ENCODE results near the gene MCM8. TPM values are rescaled to one million over a fixed set of nuclear protein-coding genes. Genes with fewer than 3 reads are reported as not detected.

MCM8 gene
- polyA plus RNA-seq, 1 donor (not counting 4 experiments of a cell fraction or from before 2014, with no cell fraction given): 7.0 TPM

DNA sequence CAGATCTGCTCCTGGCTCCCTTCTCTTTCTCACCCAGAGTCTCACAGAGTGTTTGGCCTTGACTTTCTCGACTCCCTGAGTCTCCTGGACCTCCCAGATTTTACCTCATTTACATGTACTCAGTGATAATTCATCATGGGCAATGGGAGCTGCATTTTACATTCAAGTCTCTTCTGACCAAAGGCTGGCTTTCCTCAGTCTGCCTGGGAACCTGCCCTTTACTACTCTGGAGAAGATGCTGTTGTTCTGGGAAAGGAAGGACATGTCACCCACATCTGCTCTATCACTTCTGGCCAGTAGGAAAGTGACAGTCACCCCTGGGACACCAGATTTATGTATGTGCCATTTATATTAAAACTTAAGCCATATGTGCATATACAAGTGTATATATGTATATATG is 96.0 kb downstream of the MCM8 start:
- no peak for FAIRE-seq
- no peaks in the 10 kb centered on the region for H3K4me1 ChIP-seq (ENCODE audit: control insufficient read depth, extremely low read depth, insufficient read depth, low read length)
- no peaks in the 10 kb centered on the region for H3K9me1 ChIP-seq (ENCODE audit: control insufficient read depth, extremely low read depth, insufficient read depth, low read length)
- no peak overlapping the region for H3K4me3 ChIP-seq (ENCODE audit: control insufficient read depth in 2 of 3, extremely low read depth in 1 of 3, insufficient read depth in 2 of 3, low read depth in 1 of 3, low read length in 3 of 3)
- H3K36me3 ChIP-seq (ENCODE audit: control insufficient read depth in 2 of 2, extremely low read depth in 1 of 2, insufficient read depth in 2 of 2, low read length in 2 of 2): peaks cover 3% of the 10 kb centered on the region in 2 experiments
- H3K9ac ChIP-seq (ENCODE audit: control insufficient read depth, extremely low read depth, insufficient read depth, low read length): no peak overlapping the region
- no peak overlapping the region for H3K27ac ChIP-seq (ENCODE audit: control insufficient read depth, insufficient read depth, low read length)
- no peak for TF ChIP-seq EZH2 (IDR thresholded peaks at IDR 0.05; ENCODE audit: low read length)
- TF ChIP-seq, protein P1, sequence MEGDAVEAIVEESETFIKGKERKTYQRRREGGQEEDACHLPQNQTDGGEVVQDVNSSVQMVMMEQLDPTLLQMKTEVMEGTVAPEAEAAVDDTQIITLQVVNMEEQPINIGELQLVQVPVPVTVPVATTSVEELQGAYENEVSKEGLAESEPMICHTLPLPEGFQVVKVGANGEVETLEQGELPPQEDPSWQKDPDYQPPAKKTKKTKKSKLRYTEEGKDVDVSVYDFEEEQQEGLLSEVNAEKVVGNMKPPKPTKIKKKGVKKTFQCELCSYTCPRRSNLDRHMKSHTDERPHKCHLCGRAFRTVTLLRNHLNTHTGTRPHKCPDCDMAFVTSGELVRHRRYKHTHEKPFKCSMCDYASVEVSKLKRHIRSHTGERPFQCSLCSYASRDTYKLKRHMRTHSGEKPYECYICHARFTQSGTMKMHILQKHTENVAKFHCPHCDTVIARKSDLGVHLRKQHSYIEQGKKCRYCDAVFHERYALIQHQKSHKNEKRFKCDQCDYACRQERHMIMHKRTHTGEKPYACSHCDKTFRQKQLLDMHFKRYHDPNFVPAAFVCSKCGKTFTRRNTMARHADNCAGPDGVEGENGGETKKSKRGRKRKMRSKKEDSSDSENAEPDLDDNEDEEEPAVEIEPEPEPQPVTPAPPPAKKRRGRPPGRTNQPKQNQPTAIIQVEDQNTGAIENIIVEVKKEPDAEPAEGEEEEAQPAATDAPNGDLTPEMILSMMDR (optimal IDR thresholded peaks at IDR 0.05 in 1 of 3, IDR thresholded peaks at IDR 0.05 in 1 of 3, conservative IDR thresholded peaks at IDR 0.05 in 1 of 3; ENCODE audit: extremely low read depth in 1 of 3, insufficient read depth in 2 of 3, low read length in 3 of 3): no peak
- no peaks in the 10 kb centered on the region for H3K9me3 ChIP-seq (ENCODE audit: control insufficient read depth, low read depth, low read length)
- no peak for DNase-seq (ENCODE audit: low read depth, low spot score)
- no peaks in the 10 kb centered on the region for H4K20me1 ChIP-seq (ENCODE audit: control insufficient read depth, extremely low read depth, insufficient read depth, low read length)
- H2AFZ ChIP-seq (ENCODE audit: control insufficient read depth, low read length): no peak overlapping the region
- no peaks in the 10 kb centered on the region for H3K79me2 ChIP-seq (ENCODE audit: control insufficient read depth, insufficient read depth, low read length)
- dilution Hi-C loops (cut with MboI; ENCODE audit: extremely low pct_ligation_motif_present, low sequenced_read_pairs): no loop called here
- no peak overlapping the region for H3K4me2 ChIP-seq (ENCODE audit: control insufficient read depth, extremely low read depth, insufficient read depth, low read depth, low read length)
- H3K27me3 ChIP-seq (ENCODE audit: control insufficient read depth, extremely low read depth, insufficient read depth, low read length): no peaks in the 10 kb centered on the region

DNA sequence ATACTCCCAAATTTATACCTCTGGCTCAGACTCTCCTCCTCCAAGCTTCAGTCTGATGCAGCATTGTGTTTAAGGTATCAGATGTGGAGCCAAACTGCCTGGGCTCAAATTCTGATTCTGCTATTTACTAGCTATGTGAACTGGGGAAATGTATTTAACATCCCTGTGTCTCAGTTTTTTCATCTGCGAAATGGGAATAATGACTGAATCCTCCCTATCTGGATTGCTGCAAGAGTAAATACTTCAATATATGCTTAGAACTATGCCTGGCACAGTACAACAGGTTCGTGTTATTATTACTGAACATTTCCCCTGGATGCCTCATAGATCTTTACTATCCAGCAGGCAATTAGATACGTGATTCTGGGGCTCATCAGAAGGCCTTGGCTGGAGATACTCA is 97.9 kb downstream of the MCM8 start:
- DNase-seq (ENCODE audit: low read depth, low spot score): no peak

More for the DNA sequence above, 97.9 kb downstream of the MCM8 start:
- no peaks in the 10 kb centered on the region for H3K9me1 ChIP-seq (ENCODE audit: control insufficient read depth, extremely low read depth, insufficient read depth, low read length)
- H3K79me2 ChIP-seq (ENCODE audit: control insufficient read depth, insufficient read depth, low read length): no peaks in the 10 kb centered on the region
- TF ChIP-seq, protein P1 (optimal IDR thresholded peaks at IDR 0.05 in 1 of 3, IDR thresholded peaks at IDR 0.05 in 1 of 3, conservative IDR thresholded peaks at IDR 0.05 in 1 of 3; ENCODE audit: extremely low read depth in 1 of 3, insufficient read depth in 2 of 3, low read length in 3 of 3): no peak
- no peaks in the 10 kb centered on the region for H4K20me1 ChIP-seq (ENCODE audit: control insufficient read depth, extremely low read depth, insufficient read depth, low read length)
- peaks cover 14% of the 10 kb centered on the region for H3K4me1 ChIP-seq (ENCODE audit: control insufficient read depth, extremely low read depth, insufficient read depth, low read length)
- H3K9me3 ChIP-seq (ENCODE audit: control insufficient read depth, low read depth, low read length): no peaks in the 10 kb centered on the region
- H2AFZ ChIP-seq (ENCODE audit: control insufficient read depth, low read length): no peak overlapping the region
- no peak overlapping the region for H3K4me2 ChIP-seq (ENCODE audit: control insufficient read depth, extremely low read depth, insufficient read depth, low read depth, low read length)
- H3K9ac ChIP-seq (ENCODE audit: control insufficient read depth, extremely low read depth, insufficient read depth, low read length): no peak overlapping the region
- FAIRE-seq: no peak
- H3K27ac ChIP-seq (ENCODE audit: control insufficient read depth, insufficient read depth, low read length): no peak overlapping the region
- H3K4me3 ChIP-seq (ENCODE audit: control insufficient read depth in 2 of 3, extremely low read depth in 1 of 3, insufficient read depth in 2 of 3, low read depth in 1 of 3, low read length in 3 of 3): no peak overlapping the region
- no peaks in the 10 kb centered on the region for H3K36me3 ChIP-seq (ENCODE audit: control insufficient read depth in 2 of 2, extremely low read depth in 1 of 2, insufficient read depth in 2 of 2, low read length in 2 of 2)
- no peaks in the 10 kb centered on the region for H3K27me3 ChIP-seq (ENCODE audit: control insufficient read depth, extremely low read depth, insufficient read depth, low read length)
- dilution Hi-C loops (cut with MboI; ENCODE audit: extremely low pct_ligation_motif_present, low sequenced_read_pairs): no loop called here

Small RNAs within 50 kb of the gene (small RNA-seq; reads per million reads assigned to genes)
- gene RF00019 (ENCODE audit: insufficient read length in 3 of 3, low read depth in 3 of 3, low replicate concordance in 1 of 3) (0 reads per million in 3 experiments), gene RN7SL498P (ENCODE audit: insufficient read length in 3 of 3, low read depth in 3 of 3, low replicate concordance in 1 of 3) (0 to 0.25 (median 0) reads per million in 3 experiments)

Other genes with a start within 250 kb of the MCM8 start
- 2.4 to 3.2 TPM (median 2.4 TPM) in 3 replicates for gene SHLD1, start 200.3 kb upstream of the MCM8 start, polyA plus RNA-seq
- gene CHGB, start 39.1 kb upstream of the MCM8 start, polyA plus RNA-seq: 0.08 to 0.20 TPM (median 0.16 TPM) in 3 replicates
- gene TRMT6, start 119 bp upstream of the MCM8 start, polyA plus RNA-seq: 13.6 to 26.3 TPM (median 21.2 TPM) in 3 replicates
- gene CRLS1, start 55.5 kb downstream of the MCM8 start, polyA plus RNA-seq: 40.4 to 104 TPM (median 85.6 TPM) in 3 replicates
- 0.04 to 0.54 TPM (median 0.14 TPM) in 3 replicates for gene LRRN4, start 103.4 kb downstream of the MCM8 start, polyA plus RNA-seq
- 68.4 to 312 TPM (median 134 TPM) in 3 replicates for gene FERMT1, start 172.4 kb downstream of the MCM8 start, polyA plus RNA-seq